Common myeloid progenitor, CD34-positive (primary cell): ENCODE measurements around the gene MFNG.
"Not testable (repeated sequence)": the region's sequence is repeated elsewhere in the genome, so short reads cannot be mapped to it uniquely, and the experiment has no call there.

Experiments
- CTCF ChIA-PET: fragments of 350-600 bp; sonication (Branson Sonifier 250); formaldehyde crosslinking; loops from one replicate; lab custom pipeline; 2021; ENCODE audit warnings: antibody characterized with exemption; lab: Charles Lee
- POLR2A ChIA-PET: fragments of 350-600 bp; sonication (Branson Sonifier 250); formaldehyde crosslinking; loops from one replicate; lab custom pipeline; 2021; ENCODE audit warnings: antibody characterized with exemption; lab: Charles Lee
- DNase-seq, 3 donors: peaks; one replicate each; pipeline versions ENCODE4 v3.0.0 to v3.0.0-alpha.2; 2013
- H3K27ac ChIP-seq, 2 experiments: 1 replicate in 1 of 2; 2 replicates in 1 of 2; pipeline ENCODE4 v1.7.0; 2013; ENCODE audit warnings: inconsistent platforms in 2 of 2, low read length in 2 of 2, mild to moderate bottlenecking in 2 of 2, low read depth in 1 of 2, moderate library complexity in 1 of 2; ENCODE audit not compliant: severe bottlenecking in 2 of 2, insufficient read depth in 1 of 2, poor library complexity in 1 of 2
- H3K27me3 ChIP-seq, 5 experiments: replicated peaks in 2 of 5; 1 replicate in 3 of 5; 2 replicates in 2 of 5; pipeline versions ENCODE4 v1.6.1 to v1.7.0; 2013; ENCODE audit warnings: low read length in 4 of 5, mild to moderate bottlenecking in 2 of 5, moderate library complexity in 2 of 5, inconsistent platforms in 1 of 5; ENCODE audit not compliant: insufficient read depth in 5 of 5, control insufficient read depth in 4 of 5
- H3K36me3 ChIP-seq, 4 experiments: 1 replicate in 2 of 4; 2 replicates in 2 of 4; pipeline versions ENCODE4 v1.6.1 to v1.7.0; 2013; ENCODE audit warnings: low read length in 3 of 4, control low read depth in 1 of 4, mild to moderate bottlenecking in 1 of 4; ENCODE audit not compliant: control insufficient read depth in 4 of 4, insufficient read depth in 4 of 4
- H3K4me1 ChIP-seq, 4 experiments: 1 replicate in 3 of 4; 2 replicates in 1 of 4; pipeline versions ENCODE4 v1.6.1 to v1.7.1; 2013; ENCODE audit warnings: low read length in 3 of 4, mild to moderate bottlenecking in 3 of 4, control low read depth in 1 of 4, inconsistent platforms in 1 of 4, moderate library complexity in 1 of 4; ENCODE audit not compliant: control insufficient read depth in 4 of 4, insufficient read depth in 4 of 4; ENCODE audit errors: control extremely low read depth in 1 of 4
- H3K4me3 ChIP-seq, 7 experiments: 1 replicate in 4 of 7; 2 replicates in 3 of 7; pipeline versions ENCODE4 v1.5.1 to v1.7.0; 2013; ENCODE audit warnings: mild to moderate bottlenecking in 7 of 7, low read length in 6 of 7, moderate library complexity in 6 of 7, inconsistent platforms in 2 of 7, low read depth in 2 of 7, control low read depth in 1 of 7; ENCODE audit not compliant: insufficient read depth in 4 of 7, control insufficient read depth in 1 of 7; ENCODE audit errors: extremely low read depth in 1 of 7
- H3K9me3 ChIP-seq, 5 experiments: 1 replicate in 4 of 5; 2 replicates in 1 of 5; pipeline versions ENCODE4 v1.6.1 to v1.7.1; 2013; ENCODE audit warnings: low read length in 4 of 5, mild to moderate bottlenecking in 2 of 5, inconsistent platforms in 1 of 5, low read depth in 1 of 5, moderate library complexity in 1 of 5; ENCODE audit not compliant: control insufficient read depth in 4 of 5, insufficient read depth in 2 of 5; ENCODE audit errors: control extremely low read depth in 1 of 5
- WGBS: methylation state at CpG from one replicate; pipeline ENCODE4 v1.1.5; 2013; ENCODE audit not compliant: insufficient coverage; 5-methylcytosine and 5-hydroxymethylcytosine counted together

MFNG gene

DNA sequence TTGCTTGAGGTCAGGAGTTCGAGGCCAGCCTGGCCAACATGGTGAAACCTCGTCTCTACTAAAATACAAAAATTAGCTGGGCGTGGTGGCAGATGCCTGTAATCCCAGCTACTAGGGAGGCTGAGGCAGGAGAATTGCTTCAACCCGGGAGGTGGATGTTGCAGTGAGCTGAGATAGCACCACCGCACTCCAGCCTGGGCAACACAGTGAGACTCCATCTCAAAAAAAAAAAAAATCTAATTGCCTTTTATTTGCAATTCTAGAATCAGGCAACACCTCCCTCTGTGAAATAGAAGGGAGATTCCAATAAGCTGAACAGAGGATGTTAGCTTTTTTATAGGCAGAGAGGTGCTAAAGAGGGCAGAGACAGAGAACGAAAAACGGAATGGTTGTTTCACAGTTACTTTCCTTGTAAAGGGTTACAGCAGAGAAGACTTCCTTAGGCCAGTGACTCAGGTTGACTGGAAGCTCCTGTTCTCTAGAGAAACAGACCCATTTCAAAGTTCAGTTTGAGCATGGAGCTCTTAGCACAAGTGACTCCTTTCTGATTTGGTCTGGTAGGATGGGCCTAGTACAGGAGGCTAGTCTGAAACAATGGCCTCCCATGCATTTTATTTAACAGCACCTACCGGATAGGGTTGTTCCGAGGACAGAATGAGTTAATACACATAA, 41.0 kb upstream of the MFNG start:
- CTCF ChIA-PET = interaction anchor here (1.0 to 2.9 kb wide), 5 partner anchors 16 to 81 kb away, joined by 3 to 10 read pairs (median 3); no protein-coding TSS in a partner anchor
- POLR2A ChIA-PET, H3K36me3 ChIP-seq, H3K9me3 ChIP-seq, DNase-seq, H3K4me3 ChIP-seq, H3K27me3 ChIP-seq, H3K27ac ChIP-seq: not testable (repeated sequence)
- H3K4me1 ChIP-seq = peaks cover 0 to 16% (median 12%) of the 10 kb centered on the region in 4 experiments
- WGBS = 97% methylated on average over 9 of the region's 9 CpGs

DNA sequence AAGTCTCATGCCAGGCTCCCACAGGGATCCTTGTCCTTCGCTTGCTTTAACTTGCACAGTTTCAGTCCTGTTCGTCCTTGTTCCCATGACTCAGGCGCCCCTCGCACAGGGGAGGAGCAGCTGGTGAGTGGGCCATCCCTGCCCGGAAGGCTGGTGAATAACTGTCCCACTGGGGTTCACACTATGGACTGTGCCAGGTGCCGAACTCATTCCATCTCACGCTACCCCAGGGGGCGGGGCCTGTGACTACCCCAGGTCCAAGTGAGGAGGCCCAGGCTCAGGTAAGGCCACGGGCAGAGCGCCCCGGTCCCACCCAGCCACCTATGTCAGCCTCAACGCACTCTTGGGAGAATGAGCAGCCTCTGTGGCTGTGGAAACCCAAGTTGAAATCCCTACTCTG, 40.2 kb upstream of the MFNG start:
- Histone ChIP-seq H3K27me3 (peaks cover 0 to 2% (median 0%) of the 10 kb centered on the region in 5 experiments), H3K27ac (no peak overlapping the region), H3K36me3 (no peaks in the 10 kb centered on the region), H3K4me1 (peaks cover 0 to 16% (median 12%) of the 10 kb centered on the region in 4 experiments), H3K4me3 (no peak overlapping the region), H3K9me3 (no peaks in the 10 kb centered on the region)
- DNase-seq = no peak
- ChIA-PET CTCF (interaction anchor here (1.0 to 2.9 kb wide), 3 partner anchors 16 to 41 kb away, joined by 3 to 10 read pairs (median 3); no protein-coding TSS in a partner anchor), POLR2A (no interaction called here)
- 90% methylated on average over 12 of the region's 12 CpGs for WGBS

DNA sequence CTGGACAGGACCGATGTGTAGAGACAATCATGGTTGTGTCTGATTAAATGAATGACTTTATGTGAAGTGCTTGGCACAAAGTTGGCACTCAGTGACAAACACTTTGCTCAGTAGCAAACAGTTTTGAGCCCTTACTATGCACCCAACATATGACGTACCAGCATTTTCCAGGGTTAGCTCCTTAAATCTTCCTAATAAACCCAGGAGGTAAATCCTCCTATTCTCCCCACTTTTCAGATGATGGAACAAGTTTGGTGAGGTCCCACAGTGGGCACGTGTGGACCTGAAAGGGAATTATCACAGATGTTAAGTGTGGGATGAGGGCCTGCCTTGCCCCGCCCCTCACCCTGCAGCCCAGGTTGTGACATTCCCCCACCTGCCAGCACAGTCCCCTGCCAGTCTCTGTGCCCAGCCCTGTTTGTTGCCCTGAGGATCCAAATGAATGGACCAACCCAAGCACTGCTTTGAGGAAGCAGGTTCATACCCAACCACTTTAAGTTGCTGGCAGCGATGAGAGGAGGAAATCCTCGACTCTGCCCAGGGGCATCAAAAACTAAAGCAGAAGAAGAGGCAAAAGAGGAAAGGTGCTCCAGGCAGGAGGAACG, 39.7 kb upstream of the MFNG start:
- H3K4me1 ChIP-seq = peaks cover 0 to 18% (median 12%) of the 10 kb centered on the region in 4 experiments
- WGBS = 98% methylated on average over 3 of the region's 7 CpGs
- H3K27ac ChIP-seq = no peak overlapping the region
- no peaks in the 10 kb centered on the region for H3K9me3 ChIP-seq
- DNase-seq = no peak
- no peak overlapping the region for H3K4me3 ChIP-seq
- CTCF ChIA-PET = interaction anchor here (0.6 to 1.2 kb wide), 3 partner anchors 14 to 41 kb away, joined by 3 read pairs; no protein-coding TSS in a partner anchor
- no peaks in the 10 kb centered on the region for H3K36me3 ChIP-seq
- POLR2A ChIA-PET = no interaction called here
- peaks cover 0 to 2% (median 0%) of the 10 kb centered on the region in 5 experiments for H3K27me3 ChIP-seq

DNA sequence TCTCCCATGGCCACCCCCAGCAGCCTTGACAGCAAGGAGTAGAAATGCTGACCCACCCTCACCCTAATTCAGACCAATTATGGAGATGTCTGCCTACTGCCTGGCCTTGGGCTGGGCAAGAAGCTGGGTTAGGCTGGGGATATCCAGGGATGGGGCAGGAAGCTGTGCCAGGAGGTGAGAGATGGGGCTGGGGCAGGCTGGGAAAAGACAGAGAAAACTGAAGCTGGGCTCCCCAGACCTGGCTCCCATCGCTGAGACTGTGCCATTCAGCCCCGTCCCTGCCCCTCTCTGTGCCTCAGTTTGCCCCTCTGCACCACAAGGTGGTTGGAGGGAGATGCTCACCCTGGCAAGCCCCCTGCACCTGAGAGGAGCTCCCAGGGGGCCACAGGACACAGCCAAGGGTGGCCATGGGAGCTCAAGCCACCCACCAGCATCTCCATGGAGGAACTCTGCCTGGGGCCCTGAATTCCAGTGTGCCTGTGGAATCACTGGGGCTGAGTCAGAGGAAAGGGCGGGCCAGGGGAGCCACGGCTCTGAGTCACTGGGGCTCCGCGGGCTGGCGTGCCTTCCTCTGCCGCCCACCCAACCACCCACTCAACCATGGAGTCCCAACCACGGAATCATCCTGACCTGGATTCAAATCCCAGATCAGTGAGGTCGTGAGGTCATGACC, 39.0 kb upstream of the MFNG start:
- ChIA-PET CTCF (interaction anchor here (0.6 to 1.2 kb wide), 3 partner anchors 14 to 42 kb away, joined by 3 read pairs; no protein-coding TSS in a partner anchor), POLR2A (no interaction called here)
- Histone ChIP-seq H3K27me3 (peaks cover 0 to 2% (median under 1%) of the 10 kb centered on the region in 5 experiments), H3K9me3 (no peaks in the 10 kb centered on the region), H3K4me1 (peaks cover 0 to 16% (median 10%) of the 10 kb centered on the region in 4 experiments), H3K36me3 (no peaks in the 10 kb centered on the region), H3K4me3 (no peak overlapping the region), H3K27ac (no peak overlapping the region)
- DNase-seq = peak in 2 of 3 donors; percentile 53 to 63
- WGBS = 92% methylated on average over 8 of the region's 10 CpGs

DNA sequence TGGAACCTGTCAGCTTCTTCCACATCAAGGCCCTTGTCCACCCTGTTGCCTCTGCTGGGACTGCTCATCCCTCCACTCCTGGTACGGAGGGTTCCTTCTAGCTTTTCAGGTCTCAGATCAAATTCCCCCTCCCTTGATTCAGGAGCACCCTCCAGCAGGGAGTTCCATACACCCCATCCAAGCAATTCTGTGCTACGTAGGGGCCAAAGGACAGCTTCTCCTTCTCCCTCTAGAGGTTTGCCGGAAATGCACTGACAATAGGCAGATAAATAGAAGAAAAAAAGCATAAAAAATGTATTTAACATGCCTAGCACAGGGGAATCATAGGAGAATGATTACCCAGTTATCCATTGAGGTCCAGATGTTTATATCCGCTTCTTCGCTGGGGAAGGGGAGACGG, 36.3 kb upstream of the MFNG start:
- no peaks in the 10 kb centered on the region for H3K36me3 ChIP-seq
- H3K27ac ChIP-seq = no peak overlapping the region
- no peak for DNase-seq
- peaks cover 0 to 26% (median 10%) of the 10 kb centered on the region in 5 experiments for H3K27me3 ChIP-seq
- WGBS = 95% methylated on average over 4 of the region's 6 CpGs
- H3K4me1 ChIP-seq = peaks cover 0 to 23% (median 16%) of the 10 kb centered on the region in 4 experiments
- no peak overlapping the region for H3K4me3 ChIP-seq
- CTCF ChIA-PET = interaction anchor here (0.9 to 1.6 kb wide), 3 partner anchors 25 to 77 kb away, joined by 3 to 6 read pairs (median 4); partner anchors contain the start of gene CDC42EP1
- H3K9me3 ChIP-seq = no peaks in the 10 kb centered on the region
- POLR2A ChIA-PET = no interaction called here

DNA sequence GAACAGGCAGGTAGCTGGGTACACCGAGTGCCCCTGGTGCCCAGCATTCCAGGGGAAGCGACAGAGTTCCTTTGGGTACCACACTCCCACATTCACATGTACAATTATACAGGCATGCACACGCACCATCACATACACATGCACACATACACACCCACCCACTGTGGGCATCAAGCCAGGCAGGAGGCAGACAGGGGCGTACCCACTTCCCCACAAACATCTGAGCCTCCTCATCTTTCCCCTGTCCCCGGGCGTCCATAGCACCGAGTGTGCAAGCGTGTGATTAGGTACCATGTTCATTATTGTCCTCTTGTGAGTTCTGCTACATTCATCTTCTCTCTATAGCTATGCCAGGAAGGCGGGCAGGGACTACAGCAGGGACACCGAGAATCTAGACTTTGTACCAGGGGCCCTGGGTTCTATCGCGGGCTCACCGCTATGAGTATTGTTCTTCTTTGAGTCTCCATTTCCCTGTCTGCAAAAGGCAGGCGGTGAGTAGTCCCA, 35.1 kb upstream of the MFNG start:
- peak in 2 of 3 donors; percentile 51 to 62 for DNase-seq
- CTCF ChIA-PET = interaction anchor here (1.5 to 1.6 kb wide), 3 partner anchors 24 to 78 kb away, joined by 3 to 7 read pairs (median 4); no protein-coding TSS in a partner anchor
- Histone ChIP-seq H3K9me3 (no peaks in the 10 kb centered on the region), H3K4me1 (peaks cover 0 to 23% (median 16%) of the 10 kb centered on the region in 4 experiments), H3K4me3 (no peak overlapping the region), H3K36me3 (no peaks in the 10 kb centered on the region), H3K27ac (no peak overlapping the region), H3K27me3 (peaks cover 0 to 26% (median 10%) of the 10 kb centered on the region in 5 experiments)
- POLR2A ChIA-PET = interaction anchor here (0.9 kb wide), 1 partner anchor 222 kb away, joined by 3 read pairs; no protein-coding TSS in a partner anchor
- WGBS = 69% methylated on average over 10 of the region's 14 CpGs
